Liver (tissue), 9 donors: Measurements from ENCODE around the gene SLFN12. TPM values are rescaled to one million over a fixed set of nuclear protein-coding genes. Genes with fewer than 3 reads are reported as not detected.

Experiments used
- DNase-seq: peaks from one replicate; pipeline ENCODE4 v3.0.0-alpha.2; 2017; ENCODE audit warnings: low spot score
- H3K27ac ChIP-seq, 2 donors: one replicate each; pipeline ENCODE4 v1.7.0; 2013; ENCODE audit warnings: inconsistent platforms in 2 of 2, low read length in 2 of 2, control low read depth in 1 of 2, low read depth in 1 of 2, mild to moderate bottlenecking in 1 of 2
- H3K27me3 ChIP-seq, 4 donors: one replicate each; pipeline versions ENCODE4 v1.6.1 to v1.7.0; 2013; ENCODE audit warnings: low read length in 3 of 4, inconsistent platforms in 1 of 4, mild to moderate bottlenecking in 1 of 4, moderate library complexity in 1 of 4; ENCODE audit not compliant: control insufficient read depth in 4 of 4, insufficient read depth in 4 of 4
- H3K36me3 ChIP-seq, 4 donors: one replicate each; pipeline versions ENCODE4 v1.6.1 to v1.7.0; 2013; ENCODE audit warnings: low read length in 3 of 4, mild to moderate bottlenecking in 3 of 4, low read depth in 1 of 4, moderate library complexity in 1 of 4; ENCODE audit not compliant: control insufficient read depth in 4 of 4, insufficient read depth in 3 of 4
- H3K4me1 ChIP-seq, 4 donors: one replicate each; pipeline versions ENCODE4 v1.6.1 to v1.7.0; 2013; ENCODE audit warnings: low read length in 3 of 4, mild to moderate bottlenecking in 3 of 4, moderate library complexity in 1 of 4; ENCODE audit not compliant: control insufficient read depth in 4 of 4, insufficient read depth in 4 of 4
- H3K4me3 ChIP-seq, 3 donors: one replicate each; pipeline versions ENCODE4 v1.6.1 to v1.7.0; 2013; ENCODE audit warnings: low read length in 3 of 3, control low read depth in 1 of 3, low read depth in 1 of 3, mild to moderate bottlenecking in 1 of 3
- H3K9ac ChIP-seq, 2 donors: one replicate each; pipeline ENCODE4 v1.7.0; 2013; ENCODE audit warnings: low read length in 2 of 2, mild to moderate bottlenecking in 2 of 2, moderate library complexity in 2 of 2, control low read depth in 1 of 2, low read depth in 1 of 2
- H3K9me3 ChIP-seq, 4 donors: one replicate each; pipeline versions ENCODE4 v1.6.1 to v1.7.0; 2013; ENCODE audit warnings: low read length in 3 of 4; ENCODE audit not compliant: control insufficient read depth in 4 of 4
- EGR1 ChIP-seq, 2 donors: IDR thresholded peaks; 2 replicates each; pipeline ENCODE4 v1.6.1; 2016 to 2018; ENCODE audit warnings: antibody characterized with exemption in 2 of 2, low read depth in 2 of 2
- FOXA1 ChIP-seq: IDR thresholded peaks from 2 replicates; pipeline ENCODE4 v1.6.1; 2016; ENCODE audit warnings: antibody characterized with exemption
- FOXA2 ChIP-seq: IDR thresholded peaks from 2 replicates; pipeline ENCODE4 v1.6.1; 2016; ENCODE audit warnings: antibody characterized with exemption
- GABPA ChIP-seq, 2 donors: IDR thresholded peaks in 1 of 2; conservative IDR thresholded peaks in 1 of 2; 2 replicates each; pipeline ENCODE4 v1.6.1; 2016; ENCODE audit warnings: antibody characterized with exemption in 2 of 2, mild to moderate bottlenecking in 1 of 2, moderate library complexity in 1 of 2
- HNF4A ChIP-seq, 2 donors: conservative IDR thresholded peaks; 2 replicates each; pipeline ENCODE4 v1.6.1; 2016; ENCODE audit warnings: antibody characterized with exemption in 2 of 2, mild to moderate bottlenecking in 2 of 2
- HNF4G ChIP-seq: IDR thresholded peaks from 2 replicates; pipeline ENCODE4 v1.6.1; 2016; ENCODE audit warnings: antibody characterized with exemption
- JUND ChIP-seq, 2 donors: IDR thresholded peaks; 2 replicates each; pipeline ENCODE4 v1.6.1; 2016; ENCODE audit warnings: antibody characterized with exemption in 2 of 2
- RAD21 ChIP-seq, 2 donors: IDR thresholded peaks; 2 replicates each; pipeline ENCODE4 v1.6.1; 2016; ENCODE audit warnings: antibody characterized with exemption in 2 of 2, mild to moderate bottlenecking in 2 of 2
- SP1 ChIP-seq: IDR thresholded peaks from 2 replicates; pipeline ENCODE4 v1.6.1; 2018; ENCODE audit warnings: antibody characterized with exemption, mild to moderate bottlenecking
- TAF1 ChIP-seq: conservative IDR thresholded peaks from 2 replicates; pipeline ENCODE4 v1.6.1; 2016; ENCODE audit warnings: antibody characterized with exemption, mild to moderate bottlenecking
- WGBS: extraction: QIAGEN DNeasy Blood & Tissue Kit; methylation state at CpG from one replicate; pipeline ENCODE4 v1.1.7; 2013; 5-methylcytosine and 5-hydroxymethylcytosine counted together
- polyA plus RNA-seq, 2 donors: library from polyadenylated mRNA; stranded (reverse) in 1 of 2; unstranded in 1 of 2; fragments of 200-250 nt in 1 of 2; fragments of >200 nt in 1 of 2; fragmentation: Nextera tagmentation in 1 of 2; extraction: Ambion mirVana in 1 of 2; gene quantifications; one replicate each; pipeline versions ENCODE4 v1.2.1 to v1.2.3, GENCODE V29; 2013 to 2015
- total RNA-seq, 2 donors: library from RNA; depleted of rRNA; stranded (reverse); fragments of >200 nt; gene quantifications; one replicate each; pipeline ENCODE4 v1.2.3, GENCODE V29; 2014
- TF ChIP-seq, protein P1 (sequence below): IDR thresholded peaks from 2 replicates; pipeline ENCODE4 v1.6.1; 2016; ENCODE audit warnings: antibody characterized with exemption, mild to moderate bottlenecking
- TF ChIP-seq, protein P2 (sequence below): IDR thresholded peaks from 2 replicates; pipeline ENCODE4 v1.6.1; 2016; ENCODE audit warnings: antibody characterized with exemption
- TF ChIP-seq, protein P3 (sequence below): IDR thresholded peaks from 2 replicates; pipeline ENCODE4 v1.6.1; 2016; ENCODE audit warnings: antibody characterized with exemption
- TF ChIP-seq, protein P4 (sequence below): IDR thresholded peaks from 2 replicates; pipeline ENCODE4 v1.6.1; 2016; ENCODE audit warnings: antibody characterized with exemption
- donor health status: healthy.
- donor health status: healthy.
- donor health status: healthy.
- donor health status: healthy.
- donor health status: healthy.

The SLFN12 gene
- total and polyA plus RNA-seq, 4 donors = 0.91 to 5.0 (median 2.2) TPM

DNA sequence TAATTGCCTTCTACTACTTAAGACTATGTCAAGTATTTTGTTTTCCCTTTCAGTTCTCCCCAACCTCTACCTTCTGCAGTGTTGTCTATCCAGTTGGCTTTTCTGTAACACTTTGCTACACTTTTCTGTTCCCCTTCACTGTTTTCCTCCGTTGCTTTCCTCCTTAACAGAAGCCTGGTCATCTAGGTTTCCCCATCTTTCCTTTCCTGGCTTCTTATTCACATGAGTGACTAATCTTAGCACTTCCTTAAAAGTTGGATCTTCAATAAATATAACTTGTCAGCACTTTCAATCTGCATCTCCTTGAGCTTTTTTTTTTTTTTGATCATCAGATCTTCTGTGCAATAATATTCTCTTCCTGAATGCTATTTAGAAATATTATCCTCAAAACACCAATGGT lies 56.1 kb downstream of the SLFN12 start (continued):
- TF ChIP-seq, protein P1, sequence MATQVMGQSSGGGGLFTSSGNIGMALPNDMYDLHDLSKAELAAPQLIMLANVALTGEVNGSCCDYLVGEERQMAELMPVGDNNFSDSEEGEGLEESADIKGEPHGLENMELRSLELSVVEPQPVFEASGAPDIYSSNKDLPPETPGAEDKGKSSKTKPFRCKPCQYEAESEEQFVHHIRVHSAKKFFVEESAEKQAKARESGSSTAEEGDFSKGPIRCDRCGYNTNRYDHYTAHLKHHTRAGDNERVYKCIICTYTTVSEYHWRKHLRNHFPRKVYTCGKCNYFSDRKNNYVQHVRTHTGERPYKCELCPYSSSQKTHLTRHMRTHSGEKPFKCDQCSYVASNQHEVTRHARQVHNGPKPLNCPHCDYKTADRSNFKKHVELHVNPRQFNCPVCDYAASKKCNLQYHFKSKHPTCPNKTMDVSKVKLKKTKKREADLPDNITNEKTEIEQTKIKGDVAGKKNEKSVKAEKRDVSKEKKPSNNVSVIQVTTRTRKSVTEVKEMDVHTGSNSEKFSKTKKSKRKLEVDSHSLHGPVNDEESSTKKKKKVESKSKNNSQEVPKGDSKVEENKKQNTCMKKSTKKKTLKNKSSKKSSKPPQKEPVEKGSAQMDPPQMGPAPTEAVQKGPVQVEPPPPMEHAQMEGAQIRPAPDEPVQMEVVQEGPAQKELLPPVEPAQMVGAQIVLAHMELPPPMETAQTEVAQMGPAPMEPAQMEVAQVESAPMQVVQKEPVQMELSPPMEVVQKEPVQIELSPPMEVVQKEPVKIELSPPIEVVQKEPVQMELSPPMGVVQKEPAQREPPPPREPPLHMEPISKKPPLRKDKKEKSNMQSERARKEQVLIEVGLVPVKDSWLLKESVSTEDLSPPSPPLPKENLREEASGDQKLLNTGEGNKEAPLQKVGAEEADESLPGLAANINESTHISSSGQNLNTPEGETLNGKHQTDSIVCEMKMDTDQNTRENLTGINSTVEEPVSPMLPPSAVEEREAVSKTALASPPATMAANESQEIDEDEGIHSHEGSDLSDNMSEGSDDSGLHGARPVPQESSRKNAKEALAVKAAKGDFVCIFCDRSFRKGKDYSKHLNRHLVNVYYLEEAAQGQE = no peak
- TF ChIP-seq, protein P2, sequence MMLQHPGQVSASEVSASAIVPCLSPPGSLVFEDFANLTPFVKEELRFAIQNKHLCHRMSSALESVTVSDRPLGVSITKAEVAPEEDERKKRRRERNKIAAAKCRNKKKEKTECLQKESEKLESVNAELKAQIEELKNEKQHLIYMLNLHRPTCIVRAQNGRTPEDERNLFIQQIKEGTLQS = no peak

DNA sequence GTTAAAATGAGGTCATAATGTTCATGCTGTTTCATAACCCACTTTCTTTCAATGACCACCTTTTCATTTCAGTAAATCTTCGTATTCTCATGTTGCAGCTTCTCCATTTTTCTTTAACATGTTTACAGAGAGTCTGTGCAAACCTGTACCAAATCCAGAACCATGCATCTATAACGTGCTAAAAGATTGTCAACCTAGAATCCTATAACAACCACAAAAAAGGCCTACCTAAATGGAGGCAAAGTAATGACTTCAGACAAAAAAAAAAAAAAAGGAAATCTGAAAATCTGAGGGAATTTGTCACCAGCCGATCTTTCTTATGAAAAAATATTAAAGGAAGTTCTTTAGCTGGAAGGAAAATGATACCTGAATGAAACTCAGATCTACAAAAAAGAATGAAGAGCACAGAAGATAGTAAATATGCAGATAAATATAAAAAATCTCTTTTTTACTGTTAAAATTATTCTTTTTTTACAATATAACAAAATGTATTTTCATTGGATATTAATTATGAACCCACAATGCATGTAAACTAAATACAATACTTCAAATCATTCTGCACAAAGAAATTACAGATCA lies 57.4 kb downstream of the SLFN12 start:
- H3K4me1 ChIP-seq = peaks cover 1 to 13% (median 8%) of the 10 kb centered on the region in 4 donors
- WGBS = 42% methylated on average over 3 of the region's 3 CpGs

DNA sequence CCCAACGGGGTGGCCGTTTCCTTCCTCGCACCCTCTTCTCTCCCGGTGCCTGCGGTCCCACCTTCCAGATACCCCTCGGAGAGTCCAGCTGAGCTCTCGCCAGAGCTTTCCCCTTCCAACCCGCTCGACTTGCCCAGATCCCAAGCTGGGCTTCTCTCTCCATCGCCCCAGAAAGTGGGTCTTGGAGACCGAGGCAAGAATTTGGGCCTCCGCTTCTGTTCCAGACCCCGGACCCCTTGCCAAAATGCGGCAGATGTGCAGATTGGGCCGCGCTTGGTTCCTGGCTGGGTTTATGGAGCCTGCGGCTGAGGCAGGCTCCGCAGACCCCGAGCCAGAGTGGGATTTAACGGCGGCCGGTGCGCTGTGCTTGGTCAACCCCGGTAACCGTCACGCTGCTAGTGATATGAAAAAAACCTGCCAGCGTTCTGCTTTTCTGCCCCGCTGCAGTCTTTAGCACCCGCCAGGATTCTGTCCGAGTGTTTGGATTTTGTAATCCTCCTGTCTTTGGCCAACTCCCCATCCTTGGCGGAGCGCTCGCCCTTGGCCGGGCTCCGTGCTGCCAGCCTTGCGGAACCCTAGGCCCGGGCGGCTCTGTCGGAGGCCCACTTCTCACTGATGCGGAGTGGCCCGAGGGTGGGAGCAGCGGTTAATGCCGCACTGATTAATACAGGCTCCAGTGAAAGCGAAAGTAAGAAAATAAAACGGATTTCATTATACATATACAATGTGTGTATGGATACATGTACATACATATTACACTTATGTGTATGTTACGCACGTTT lies 58.1 kb downstream of the SLFN12 start:
- WGBS = 3% methylated on average over 47 of the region's 47 CpGs
- H3K4me1 ChIP-seq = peaks cover 1 to 13% (median 8%) of the 10 kb centered on the region in 4 donors

More for the DNA sequence above, 57.4 kb downstream of the SLFN12 start:
- TF ChIP-seq, protein P2 = no peak
- TF ChIP-seq, protein P3, sequence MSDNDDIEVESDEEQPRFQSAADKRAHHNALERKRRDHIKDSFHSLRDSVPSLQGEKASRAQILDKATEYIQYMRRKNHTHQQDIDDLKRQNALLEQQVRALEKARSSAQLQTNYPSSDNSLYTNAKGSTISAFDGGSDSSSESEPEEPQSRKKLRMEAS = no peak
- TF ChIP-seq HNF4A (conservative IDR thresholded peaks at IDR 0.05) (no peak), HNF4G (no peak), RAD21 (IDR thresholded peaks at IDR 0.05) (no peak), FOXA2 (no peak), FOXA1 (no peak), EGR1 (IDR thresholded peaks at IDR 0.05; ENCODE audit: low read depth in 2 of 2) (no peak), TAF1 (no peak)
- TF ChIP-seq, protein P4, sequence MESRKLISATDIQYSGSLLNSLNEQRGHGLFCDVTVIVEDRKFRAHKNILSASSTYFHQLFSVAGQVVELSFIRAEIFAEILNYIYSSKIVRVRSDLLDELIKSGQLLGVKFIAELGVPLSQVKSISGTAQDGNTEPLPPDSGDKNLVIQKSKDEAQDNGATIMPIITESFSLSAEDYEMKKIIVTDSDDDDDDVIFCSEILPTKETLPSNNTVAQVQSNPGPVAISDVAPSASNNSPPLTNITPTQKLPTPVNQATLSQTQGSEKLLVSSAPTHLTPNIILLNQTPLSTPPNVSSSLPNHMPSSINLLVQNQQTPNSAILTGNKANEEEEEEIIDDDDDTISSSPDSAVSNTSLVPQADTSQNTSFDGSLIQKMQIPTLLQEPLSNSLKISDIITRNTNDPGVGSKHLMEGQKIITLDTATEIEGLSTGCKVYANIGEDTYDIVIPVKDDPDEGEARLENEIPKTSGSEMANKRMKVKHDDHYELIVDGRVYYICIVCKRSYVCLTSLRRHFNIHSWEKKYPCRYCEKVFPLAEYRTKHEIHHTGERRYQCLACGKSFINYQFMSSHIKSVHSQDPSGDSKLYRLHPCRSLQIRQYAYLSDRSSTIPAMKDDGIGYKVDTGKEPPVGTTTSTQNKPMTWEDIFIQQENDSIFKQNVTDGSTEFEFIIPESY = no peak
- H3K9me3 ChIP-seq = peaks cover 0 to 6% (median 2%) of the 10 kb centered on the region in 4 donors
- H3K27ac ChIP-seq = peak overlapping the region; percentile 83 to 88
- H3K27me3 ChIP-seq = peaks cover 0 to 10% (median under 1%) of the 10 kb centered on the region in 4 donors
- H3K4me3 ChIP-seq = peak overlapping the region; percentile 34 to 61 (median 59)
- H3K36me3 ChIP-seq = peaks cover 0 to 3% (median 0%) of the 10 kb centered on the region in 4 donors
- H3K9ac ChIP-seq = peak overlapping the region in 1 of 2 donors; percentile 74
- DNase-seq = no peak

More for the DNA sequence above, 58.1 kb downstream of the SLFN12 start:
- Histone ChIP-seq H3K27ac (peak overlapping the region; percentile 83 to 88), H3K36me3 (peaks cover 0 to 3% (median 0%) of the 10 kb centered on the region in 4 donors), H3K27me3 (peaks cover 0 to 10% (median under 1%) of the 10 kb centered on the region in 4 donors), H3K4me3 (peak overlapping the region; percentile 34 to 61 (median 59)), H3K9me3 (peaks cover 0 to 6% (median 2%) of the 10 kb centered on the region in 4 donors), H3K9ac (peak overlapping the region; percentile 74 to 83)
- peak; percentile 52 for DNase-seq
- TF ChIP-seq, protein P1 = no peak
- TF ChIP-seq SP1 (no peak), FOXA2 (no peak), GABPA (IDR thresholded peaks at IDR 0.05 in 1 of 2, conservative IDR thresholded peaks at IDR 0.05 in 1 of 2) (no peak), HNF4A (conservative IDR thresholded peaks at IDR 0.05) (no peak), JUND (IDR thresholded peaks at IDR 0.05) (no peak)
- TF ChIP-seq, protein P2 = no peak
